Activated CD8-positive, alpha-beta memory T cell treated with anti-CD3 and anti-CD28 coated beads for 1 hour (primary cell): ENCODE data around the gene HADHA.

Source experiments
- DNase-seq, 2 donors: peaks; one replicate each; pipeline ENCODE4 v3.0.0-alpha.2; 2020; ENCODE audit warnings: low read depth in 1 of 2; ENCODE audit errors: extremely low read depth in 1 of 2

HADHA gene

DNA sequence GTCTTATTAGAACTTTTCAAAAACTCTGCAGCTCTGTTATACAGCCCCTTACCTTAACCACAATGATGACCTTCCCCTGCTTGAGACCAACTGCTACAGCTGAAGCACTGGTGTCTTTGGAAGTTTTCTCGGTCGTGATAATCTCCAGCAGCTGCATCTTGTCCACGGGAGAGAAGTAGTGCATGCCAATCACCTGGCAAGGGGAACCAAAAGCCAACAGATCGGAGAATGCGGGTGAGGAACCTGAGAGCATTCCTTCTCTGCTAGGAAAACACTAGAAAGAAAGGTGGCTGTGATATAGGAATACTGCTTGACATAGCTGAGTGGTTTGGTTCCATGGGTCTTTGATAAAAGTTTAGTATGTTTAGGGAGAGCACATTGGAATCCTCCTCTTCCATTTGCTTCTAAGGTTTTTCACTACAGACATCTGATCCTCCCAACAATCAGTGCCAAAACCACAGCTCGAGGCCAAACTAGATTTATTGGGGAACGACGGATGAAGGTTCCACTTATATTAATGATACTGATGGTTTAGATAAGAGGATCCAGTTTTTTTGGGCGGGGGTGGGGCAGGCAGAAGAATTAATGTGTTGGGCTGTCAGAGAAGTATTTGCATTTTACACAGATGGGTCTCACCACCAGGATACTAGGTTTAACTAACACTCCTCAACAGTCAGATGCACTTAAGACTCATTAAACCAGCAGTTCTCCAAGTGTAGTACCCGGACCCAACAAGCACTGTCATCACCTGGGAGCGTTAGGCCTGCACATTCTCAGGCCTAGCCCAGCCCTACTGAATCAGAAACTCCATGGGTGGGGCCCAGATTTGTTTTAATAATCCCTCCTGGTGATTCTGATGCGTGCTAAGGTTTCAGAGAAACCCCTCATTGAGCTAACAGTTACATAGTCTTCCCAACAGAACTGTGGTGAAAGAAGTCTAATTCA is 49.1 kb downstream of the HADHA start:
- DNase-seq = no peak

DNA sequence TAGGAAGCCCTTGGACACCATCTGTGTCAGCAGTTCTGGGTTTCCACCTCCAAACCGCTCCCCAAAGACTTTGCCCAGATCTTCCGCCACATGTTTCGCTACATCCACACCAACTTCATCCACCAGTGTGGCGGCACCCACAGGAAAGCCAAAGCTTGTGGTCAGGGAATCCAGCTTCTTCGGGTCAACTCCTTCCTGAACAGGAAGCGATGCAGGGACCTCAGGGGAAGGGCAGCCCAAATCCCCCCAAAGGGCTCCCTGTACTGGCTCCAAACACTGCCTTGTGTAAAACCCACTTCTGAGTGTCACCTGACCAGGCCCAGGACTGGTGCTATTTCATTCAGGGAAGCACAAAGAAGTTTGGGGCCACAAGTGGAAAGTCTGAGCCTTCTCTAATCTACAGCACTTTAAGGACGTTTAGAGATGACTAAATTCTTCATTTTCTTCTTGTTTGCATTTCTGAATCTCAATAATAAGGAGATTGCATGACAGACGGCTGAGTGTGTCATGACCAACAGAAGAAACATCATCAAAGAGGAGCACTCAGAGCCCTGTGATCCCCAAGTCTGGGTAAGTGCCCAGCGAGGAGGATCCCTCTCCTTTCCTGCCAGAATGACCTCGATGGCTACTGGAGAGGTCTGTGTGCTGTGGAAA is 50.7 kb downstream of the HADHA start:
- DNase-seq = no peak

- no peak for DNase-seq
Measured at GRCh38 chr2:26191316-26192159, 52.9 kb downstream of the HADHA start.

GRCh38 chr2:26190369-26190768 is 54.1 kb downstream of the HADHA start:
- DNase-seq = no peak

DNA sequence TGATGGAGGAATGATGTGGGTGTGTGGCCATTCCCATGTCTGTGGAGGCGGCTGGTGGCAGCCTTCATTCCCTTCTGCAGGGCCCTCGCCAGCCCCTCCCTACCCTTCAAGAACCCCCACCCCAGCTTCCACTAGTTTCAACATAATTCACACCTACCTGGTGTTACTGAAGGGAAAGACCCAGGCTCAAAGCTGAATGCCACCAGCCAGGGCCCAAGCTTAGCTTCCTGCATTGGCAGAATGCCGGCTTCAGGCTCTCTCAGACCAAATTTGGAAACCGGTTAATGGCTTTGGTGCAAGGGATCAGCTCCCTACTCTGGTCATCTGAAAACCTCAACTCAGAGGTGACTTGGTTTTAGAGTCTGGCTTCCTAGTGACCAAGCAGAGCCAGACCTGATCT is 54.7 kb downstream of the HADHA start:
- no peak for DNase-seq

DNA sequence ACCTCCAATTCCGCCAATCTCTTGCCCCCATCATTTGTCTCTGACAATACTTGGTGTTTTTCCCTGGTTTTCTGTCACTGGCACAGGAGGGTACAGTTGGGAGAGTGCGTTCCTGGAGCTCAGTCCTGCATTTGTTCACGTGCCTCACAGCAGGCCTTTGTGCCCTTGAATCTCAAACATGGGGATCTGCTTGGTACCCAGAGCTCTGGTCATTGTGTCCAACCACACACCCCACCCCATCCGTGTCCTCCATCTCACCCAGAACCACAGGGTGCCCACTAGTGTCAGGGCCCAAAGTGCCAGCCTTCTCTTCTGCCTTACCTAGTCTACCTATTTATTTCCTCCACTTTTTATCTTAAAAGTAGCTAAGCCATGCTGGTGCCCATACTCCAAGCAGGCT is 55.3 kb downstream of the HADHA start:
- DNase-seq = no peak

DNA sequence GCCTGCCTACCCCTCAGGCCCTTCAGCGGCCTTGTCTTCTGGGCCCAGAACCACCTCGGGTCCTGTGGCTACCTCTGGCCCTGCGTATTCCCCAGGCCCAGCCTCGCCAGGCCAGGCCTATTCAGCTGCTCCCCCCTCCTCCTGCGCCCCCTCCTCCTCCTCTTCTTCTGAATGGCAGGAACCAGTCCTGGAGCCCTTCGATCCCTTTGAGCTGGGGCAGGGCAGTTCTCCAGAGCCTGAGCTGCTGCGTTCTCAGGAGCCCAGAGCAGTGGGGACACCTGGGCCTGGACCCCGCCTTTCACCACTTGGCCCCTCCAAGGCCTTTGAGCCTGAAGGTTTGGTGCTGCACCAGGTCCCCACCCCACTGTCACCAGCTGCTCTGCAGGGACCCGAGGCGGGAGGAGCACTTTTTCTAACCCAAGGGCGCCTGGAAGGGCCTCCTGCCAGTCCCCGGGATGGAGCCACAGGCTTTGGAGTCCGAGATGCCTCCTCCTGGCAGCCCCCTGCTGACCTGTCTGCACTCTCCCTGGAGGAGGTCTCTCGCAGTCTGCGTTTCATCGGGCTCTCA is 56.8 kb downstream of the HADHA start:
- no peak for DNase-seq

- no peak for DNase-seq
Measured at GRCh38 chr2:26187114-26187513, 57.3 kb downstream of the HADHA start.

DNA sequence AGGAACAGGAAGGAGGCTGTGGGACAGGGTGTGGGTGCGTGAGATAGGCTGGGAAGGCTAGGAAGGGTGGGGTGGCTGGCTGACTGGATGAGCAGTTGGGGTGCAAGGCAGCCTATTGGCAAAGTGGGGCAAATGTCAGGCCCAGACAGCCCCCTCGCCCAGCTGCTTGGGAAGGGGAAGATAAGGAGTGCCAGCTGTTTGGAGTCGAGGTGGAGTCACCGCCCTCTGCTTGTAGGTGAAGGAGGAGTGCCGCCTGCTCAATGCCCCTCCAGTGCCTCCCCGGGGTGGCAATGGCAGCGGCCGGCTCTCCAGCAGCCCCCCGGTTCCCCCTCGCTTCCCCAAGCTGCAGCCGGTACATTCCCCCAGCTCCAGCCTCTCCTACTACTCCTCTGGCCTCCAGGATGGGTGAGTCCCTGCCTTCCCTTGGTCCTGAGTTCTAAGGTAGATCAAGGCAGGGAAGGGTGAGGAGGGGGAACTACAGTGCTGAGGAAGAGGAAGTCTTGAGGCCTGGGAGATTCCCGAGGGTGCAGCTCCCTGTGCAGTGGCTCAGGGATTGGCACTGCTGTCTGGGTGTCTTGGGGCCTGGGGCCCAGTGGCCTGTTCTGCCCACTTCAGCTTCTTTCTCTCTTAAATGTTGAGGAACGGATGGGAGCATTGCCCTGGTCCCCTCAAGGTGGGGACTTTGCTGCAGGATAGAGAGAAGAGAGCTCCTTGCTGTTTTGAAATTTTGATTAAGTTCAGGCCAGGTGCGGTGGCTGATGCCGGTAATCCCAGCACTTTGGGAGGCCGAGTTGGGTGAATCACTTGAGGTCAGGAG is 58.3 kb downstream of the HADHA start:
- DNase-seq = no peak

DNA sequence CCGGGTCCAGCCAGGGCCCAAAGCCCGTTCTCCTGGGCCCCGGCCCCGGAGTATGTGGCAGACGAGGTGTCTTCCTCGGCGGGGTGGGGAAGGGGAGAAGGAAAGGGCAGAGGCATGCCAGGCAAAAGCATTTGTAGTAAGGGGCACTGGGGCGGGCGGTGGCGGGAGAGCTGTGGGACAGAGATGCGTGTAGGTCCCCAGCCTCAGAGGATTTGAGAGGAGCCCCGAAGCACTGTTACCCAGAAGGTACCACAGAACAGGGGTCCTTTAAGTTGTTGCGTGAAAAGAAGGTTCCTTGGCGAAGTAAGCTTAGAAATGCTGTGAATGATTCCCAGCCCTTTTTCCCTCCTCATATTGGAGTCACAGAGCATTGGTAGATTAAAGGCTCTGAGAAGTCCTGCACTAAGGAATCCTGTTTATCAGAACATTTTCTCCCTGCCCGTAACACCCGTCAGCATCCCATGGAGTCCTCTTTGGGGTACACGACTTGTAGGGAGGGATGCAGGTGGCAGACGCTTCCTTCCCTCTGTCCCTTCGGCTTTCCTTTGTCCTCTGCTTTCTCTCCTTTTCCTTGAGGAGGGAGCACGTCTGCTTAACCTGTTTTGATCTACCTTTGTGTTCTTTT is 59.0 kb downstream of the HADHA start:
- DNase-seq = no peak

DNA sequence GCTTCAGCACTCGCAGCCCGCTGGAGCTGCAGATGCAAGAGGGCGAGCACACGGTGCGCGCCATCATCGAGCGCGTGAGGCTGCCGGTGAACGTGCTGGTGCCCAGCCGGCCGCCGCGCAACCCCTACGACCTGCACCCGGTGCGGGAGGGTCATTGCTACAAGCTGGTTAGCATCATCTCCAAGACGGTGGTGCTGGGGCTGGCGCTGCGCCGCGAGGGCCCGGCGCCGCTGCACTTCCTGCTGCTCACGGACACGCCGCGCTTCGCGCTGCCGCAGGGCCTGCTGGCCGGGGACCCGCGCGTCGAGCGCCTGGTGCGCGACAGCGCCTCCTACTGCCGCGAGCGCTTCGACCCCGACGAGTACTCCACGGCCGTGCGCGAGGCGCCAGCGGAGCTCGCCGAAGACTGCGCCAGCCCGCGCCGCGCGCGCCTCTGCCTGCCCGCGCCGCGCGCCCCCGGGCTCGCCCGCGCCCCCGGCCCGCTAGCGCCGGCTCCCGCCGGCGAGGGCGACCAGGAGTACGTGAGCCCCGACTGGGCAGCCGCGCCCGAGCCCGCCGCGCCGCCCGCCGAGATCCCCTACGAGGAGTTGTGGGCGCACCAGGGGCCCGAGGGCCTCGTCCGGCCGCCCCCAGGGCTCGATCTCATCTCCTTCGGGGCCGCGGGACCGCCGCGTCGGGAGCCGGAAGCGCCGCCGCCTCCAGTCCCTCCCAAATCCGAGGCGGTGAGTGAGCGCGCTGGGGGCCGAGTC is 59.7 kb downstream of the HADHA start:
- DNase-seq = peak; percentile 70 to 76

GRCh38 chr2:26184121-26184520 is 60.3 kb downstream of the HADHA start:
- no peak for DNase-seq

GRCh38 chr2:26182887-26183630 is 61.4 kb downstream of the HADHA start:
- DNase-seq = no peak

DNA sequence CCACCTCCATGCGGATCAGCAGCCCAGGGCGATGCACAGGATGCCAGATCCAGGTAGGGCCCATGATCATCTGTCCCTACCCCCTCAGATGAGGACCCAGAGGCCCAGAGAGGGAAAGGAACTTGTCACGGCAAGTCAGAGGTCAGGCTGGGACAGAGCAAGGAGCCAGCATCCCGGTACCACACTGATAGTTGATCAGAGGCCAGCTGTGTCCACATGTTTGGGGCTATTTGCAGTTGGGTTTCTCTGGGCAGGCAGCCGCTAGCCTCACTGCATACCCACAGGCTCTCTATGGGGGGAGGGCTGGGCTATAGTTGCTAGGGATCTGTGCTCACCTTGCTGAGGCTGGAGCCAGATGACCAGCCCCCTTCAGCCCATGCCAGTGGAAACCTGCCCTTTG is 62.0 kb downstream of the HADHA start:
- no peak for DNase-seq

DNA sequence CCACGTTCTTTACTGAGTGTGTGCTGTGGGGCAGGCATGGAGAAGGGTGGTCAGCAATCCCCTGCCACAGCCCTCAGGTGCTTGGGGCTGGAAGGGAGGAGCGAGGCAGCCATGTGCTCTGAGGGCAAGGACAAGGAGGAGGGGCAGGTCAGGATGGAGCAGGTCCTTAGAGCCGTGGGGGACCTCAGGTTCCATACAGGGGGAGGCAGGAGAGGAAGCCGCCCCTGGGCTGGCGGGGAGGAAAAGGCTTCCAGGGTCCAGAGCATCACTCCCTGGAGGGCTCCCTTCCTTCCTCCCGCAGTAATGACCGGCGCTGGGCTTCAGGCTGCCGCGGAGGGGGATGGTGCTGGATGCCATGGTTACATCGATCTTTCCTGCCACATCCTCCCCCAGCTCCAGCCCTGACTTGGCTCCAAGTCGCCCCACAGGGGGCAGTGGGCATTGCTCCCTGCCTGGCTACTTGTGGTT is 65.0 kb downstream of the HADHA start:
- no peak for DNase-seq

- no peak for DNase-seq
Measured at GRCh38 chr2:26178746-26179436, 65.5 kb downstream of the HADHA start.

DNA sequence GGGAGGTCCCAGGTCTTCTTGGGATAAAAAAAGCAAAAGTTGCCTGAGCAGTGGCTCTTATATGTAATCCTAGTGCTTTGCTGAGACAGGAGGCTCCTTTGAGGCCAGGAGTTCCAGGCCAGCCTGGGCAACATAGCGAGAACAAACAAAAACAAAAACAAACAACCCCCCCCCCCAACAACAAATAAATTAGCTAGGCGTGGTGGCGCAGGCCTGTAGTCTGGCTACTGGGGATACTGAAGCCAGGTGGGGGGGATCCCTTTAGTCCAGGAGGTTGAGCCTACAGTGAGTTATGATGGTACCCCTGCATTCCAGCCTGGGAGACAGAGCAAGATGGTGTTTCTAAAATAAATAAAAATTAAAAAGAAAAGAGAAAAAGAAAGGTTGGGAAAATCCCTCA is 66.2 kb downstream of the HADHA start:
- no peak for DNase-seq

- no peak for DNase-seq
Measured at GRCh38 chr2:26177122-26177521, 67.3 kb downstream of the HADHA start.
